HG03439 (cell line): ENCODE measurements around the gene TLR9.
"Not testable (repeated sequence)": the region's sequence is repeated elsewhere in the genome, so short reads cannot be mapped to it uniquely, and the experiment has no call there.

Experiments
- ATAC-seq: cut with Tn5 transposase; IDR thresholded peaks from one replicate; pipeline ENCODE4 v1.9.1; 2021; ENCODE audit warnings: mild to moderate bottlenecking, moderate library complexity; ENCODE audit not compliant: unreplicated experiment

The TLR9 gene

GRCh38 chr3:52197499-52197841, 28.0 kb downstream of the TLR9 start:
- no peak for ATAC-seq

GRCh38 chr3:52196977-52197376, 28.5 kb downstream of the TLR9 start:
- ATAC-seq, result no peak

- no peak for ATAC-seq
Observed at GRCh38 chr3:52195823-52196331, 29.6 kb downstream of the TLR9 start.

GRCh38 chr3:52195291-52195597, 30.2 kb downstream of the TLR9 start:
- ATAC-seq, result no peak

GRCh38 chr3:52194485-52195290, 30.8 kb downstream of the TLR9 start:
- no peak for ATAC-seq

GRCh38 chr3:52193065-52193464, 32.4 kb downstream of the TLR9 start:
- no peak for ATAC-seq

GRCh38 chr3:52191663-52192062, 33.8 kb downstream of the TLR9 start:
- no peak for ATAC-seq

GRCh38 chr3:52190294-52191074, 35.0 kb downstream of the TLR9 start:
- ATAC-seq, result no peak

- no peak for ATAC-seq
Observed at GRCh38 chr3:52188556-52188955, 36.9 kb downstream of the TLR9 start.

- no peak for ATAC-seq
Observed at GRCh38 chr3:52186729-52187128, 38.7 kb downstream of the TLR9 start.

GRCh38 chr3:52185837-52186236, 39.6 kb downstream of the TLR9 start:
- ATAC-seq, result no peak

- ATAC-seq, result no peak
Observed at GRCh38 chr3:52185311-52185710, 40.1 kb downstream of the TLR9 start.

- ATAC-seq, result no peak
Observed at GRCh38 chr3:52184690-52185089, 40.8 kb downstream of the TLR9 start.

GRCh38 chr3:52183786-52184445, 41.5 kb downstream of the TLR9 start:
- ATAC-seq, result no peak

- no peak for ATAC-seq
Observed at GRCh38 chr3:52182691-52183090, 42.8 kb downstream of the TLR9 start.

- no peak for ATAC-seq
Observed at GRCh38 chr3:52182196-52182595, 43.2 kb downstream of the TLR9 start.

- no peak for ATAC-seq
Observed at GRCh38 chr3:52181543-52181942, 43.9 kb downstream of the TLR9 start.

GRCh38 chr3:52178537-52178936, 46.9 kb downstream of the TLR9 start:
- ATAC-seq, result no peak

GRCh38 chr3:52178126-52178525, 47.3 kb downstream of the TLR9 start:
- ATAC-seq, result not testable (repeated sequence)

- ATAC-seq, result no peak
Observed at GRCh38 chr3:52177701-52178042, 47.8 kb downstream of the TLR9 start.

- no peak for ATAC-seq
Observed at GRCh38 chr3:52176951-52177700, 48.3 kb downstream of the TLR9 start.
